ENCODE data around the gene LRCH3.

LRCH3 gene

DNA sequence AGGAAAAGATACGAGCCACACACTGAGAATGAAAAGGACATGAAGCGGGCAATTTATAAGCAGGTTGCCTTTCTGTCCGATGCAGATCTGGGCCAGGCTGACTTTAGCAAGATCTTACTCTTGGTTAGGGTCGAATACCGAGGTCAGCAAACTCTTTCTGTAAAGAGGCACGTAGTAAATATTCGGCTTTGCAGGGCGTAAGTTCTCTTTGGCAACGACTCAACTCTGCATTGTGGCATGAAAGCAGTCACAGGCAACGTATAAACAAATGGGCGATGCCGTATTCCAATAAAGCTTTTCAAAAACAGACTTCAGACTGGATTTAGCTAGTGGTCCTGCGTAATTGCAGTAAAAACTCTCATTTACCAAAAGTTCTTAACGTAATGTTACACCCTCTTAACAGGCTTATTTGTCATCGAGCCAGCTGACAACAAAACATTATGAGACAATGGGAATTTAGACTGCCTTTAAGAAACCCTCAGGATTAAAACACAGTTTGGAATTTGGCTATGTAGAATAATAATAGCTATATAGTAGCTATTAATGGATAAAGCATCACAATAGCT is 145.8 kb downstream of the LRCH3 start:
- DNase-seq (ENCODE audit: low spot score) = no peak

All from AG08396 (cell line).